K562 (cell line): ENCODE results near the gene GLUL. TPM values are rescaled to one million over a fixed set of nuclear protein-coding genes. Genes with fewer than 3 reads are reported as not detected.

Source experiments
- ATAC-seq: fragments of 200-7000 bp; cut with Tn5 transposase; 3 replicates; pipeline ENCODE4 v1.9.1; 2020; ENCODE audit warnings: moderate library complexity
- BruUV-seq: library from RNA; stranded (reverse); fragments of 400-500 nt; replicated peaks from 2 replicates; lab custom pipeline; 2021; lab: Mats Ljungman, UMichigan
- CTCF ChIA-PET: fragments of 300-600 bp; formaldehyde crosslinking; extraction: SDS; loops from one replicate; lab custom pipeline; 2021; ENCODE audit warnings: low intra/inter-chr PET ratio; lab: Yijun Ruan, JAX
- POLR2A ChIA-PET: fragments of 300-600, 350-650 bp; sonication (Branson Sonifier 250); formaldehyde crosslinking; extraction: SDS; loops from one replicate; lab custom pipeline; 2021; ENCODE audit warnings: antibody characterized with exemption, inconsistent platforms; lab: Yijun Ruan, JAX
- DNase-seq, 4 experiments: peaks; one replicate each; pipeline versions ENCODE4 v3.0.0 to v3.0.0-alpha.2; 2011 to 2018; ENCODE audit warnings: low spot score in 3 of 4, mixed read lengths in 3 of 4; ENCODE audit errors: extremely low read depth in 1 of 4
- FAIRE-seq: peaks from 2 replicates; lab custom pipeline; 2011; peaks lifted over from hg19 to GRCh38; lab: Jason Lieb, UNC
- H2AFZ ChIP-seq: 2 replicates; pipeline ENCODE4 v1.6.0; 2011; ENCODE audit warnings: low read depth, low read length, control low read depth, inconsistent platforms
- H3K27ac ChIP-seq: fragments of 200-600 bp; 3 replicates; pipeline ENCODE4 v1.8.0; 2011; ENCODE audit warnings: low read depth, mild to moderate bottlenecking, control low read depth, inconsistent platforms, low read length, moderate library complexity, mixed read lengths; ENCODE audit errors: extremely low read depth
- H3K27me3 ChIP-seq, 2 experiments: fragments of 300-600 bp in 1 of 2; 2 replicates in 1 of 2; 3 replicates in 1 of 2; pipeline versions ENCODE4 v1.6.0 to v1.8.0; 2011; ENCODE audit warnings: inconsistent platforms in 2 of 2, low read length in 2 of 2, mild to moderate bottlenecking in 1 of 2, mixed read lengths in 1 of 2, moderate library complexity in 1 of 2; ENCODE audit not compliant: control insufficient read depth in 2 of 2, insufficient read depth in 2 of 2
- H3K36me3 ChIP-seq: fragments of 300-600 bp; 3 replicates; pipeline ENCODE4 v1.8.0; 2011; ENCODE audit warnings: mild to moderate bottlenecking, low read length, inconsistent platforms; ENCODE audit not compliant: control insufficient read depth, insufficient read depth
- H3K4me1 ChIP-seq, 2 experiments: fragments of 200-600 bp in 1 of 2; replicated peaks in 1 of 2; 2 replicates in 1 of 2; 3 replicates in 1 of 2; pipeline versions ENCODE4 v1.5.1 to v1.8.0; 2011; ENCODE audit warnings: inconsistent platforms in 2 of 2, low read length in 2 of 2, mild to moderate bottlenecking in 1 of 2, mixed read lengths in 1 of 2, moderate library complexity in 1 of 2; ENCODE audit not compliant: control insufficient read depth in 2 of 2, insufficient read depth in 2 of 2
- H3K4me2 ChIP-seq: 2 replicates; pipeline ENCODE4 v1.6.1; 2011; ENCODE audit warnings: low read length, control low read depth, inconsistent platforms, mixed read lengths; ENCODE audit not compliant: insufficient read depth
- H3K4me3 ChIP-seq: fragments of 200-600 bp; sonication (generic), shearing (Covaris generic); 2 replicates; pipeline ENCODE4 v1.5.1; 2016; ENCODE audit warnings: control low read depth, inconsistent platforms
- H3K79me2 ChIP-seq: fragments of 200-600 bp; 3 replicates; pipeline ENCODE4 v1.8.0; 2011; ENCODE audit warnings: low read length, inconsistent platforms; ENCODE audit not compliant: control insufficient read depth, insufficient read depth
- H3K9ac ChIP-seq, 2 experiments: 2 replicates each; pipeline versions ENCODE4 v1.6.0 to v1.6.1; 2011; ENCODE audit warnings: low read depth in 2 of 2, low read length in 2 of 2, control low read depth in 1 of 2, inconsistent platforms in 1 of 2, mild to moderate bottlenecking in 1 of 2, mixed read lengths in 1 of 2; ENCODE audit not compliant: insufficient read depth in 1 of 2
- H3K9me1 ChIP-seq: one replicate; pipeline ENCODE4 v1.6.0; 2011; ENCODE audit warnings: inconsistent platforms, mild to moderate bottlenecking, low read length, moderate library complexity; ENCODE audit not compliant: control insufficient read depth, insufficient read depth
- H3K9me3 ChIP-seq: replicated peaks from 2 replicates; pipeline ENCODE4 v1.5.1; 2011; ENCODE audit warnings: low read depth, low read length, inconsistent platforms; ENCODE audit not compliant: control insufficient read depth, insufficient read depth
- H4K20me1 ChIP-seq: replicated peaks from 2 replicates; pipeline ENCODE4 v1.6.1; 2011; ENCODE audit warnings: low read length, inconsistent platforms, mixed read lengths; ENCODE audit not compliant: control insufficient read depth, insufficient read depth
- DIDO1 ChIP-seq: fragments of 450-650 bp; IDR thresholded peaks from 2 replicates; pipeline ENCODE4 v1.6.1; 2016; ENCODE audit warnings: low read depth, missing biosample characterization, missing genetic modification characterization
- GTF2B ChIP-seq: IDR thresholded peaks from 2 replicates; pipeline ENCODE4 v1.6.1; 2011; ENCODE audit not compliant: insufficient read length; ENCODE audit errors: extremely low read depth
- HMGN3 ChIP-seq: IDR thresholded peaks from 2 replicates; pipeline ENCODE4 v1.6.1; 2011; ENCODE audit warnings: borderline replicate concordance, low read depth, mild to moderate bottlenecking, mixed read lengths, low read length; ENCODE audit not compliant: insufficient read length; ENCODE audit errors: extremely low read depth
- MTA1 ChIP-seq: fragments of 450-650 bp; IDR thresholded peaks from 2 replicates; pipeline ENCODE4 v1.6.1; 2017; ENCODE audit warnings: borderline replicate concordance
- POLR3A ChIP-seq: IDR thresholded peaks from 2 replicates; pipeline ENCODE4 v1.6.1; 2011; ENCODE audit warnings: borderline replicate concordance, mild to moderate bottlenecking, moderate library complexity; ENCODE audit not compliant: insufficient read length, insufficient read depth; ENCODE audit errors: extremely low read depth
- SETDB1 ChIP-seq: IDR thresholded peaks from one replicate; pipeline ENCODE4 v1.6.1; 2012; ENCODE audit warnings: low read length, control low read depth, inconsistent platforms
- SLC30A9 ChIP-seq: fragments of 250-450 bp; sonication (Bioruptor Pico); IDR thresholded peaks from 2 replicates; pipeline ENCODE4 v1.8.0; 2022; ENCODE audit warnings: mild to moderate bottlenecking, moderate library complexity
- SMARCA4 ChIP-seq: fragments of 450-650 bp; IDR thresholded peaks from 2 replicates; pipeline ENCODE4 v1.6.1; 2016
- ZNF282 ChIP-seq: sonication (generic); formaldehyde crosslinking; IDR thresholded peaks from 2 replicates; pipeline ENCODE4 v1.8.1; 2023; ENCODE audit warnings: missing genetic modification reagents
- ZNF408 ChIP-seq: fragments of 250-450 bp; sonication (Bioruptor Pico); IDR thresholded peaks from 2 replicates; pipeline ENCODE4 v1.4.0; 2020; ENCODE audit warnings: low read depth, mild to moderate bottlenecking, moderate library complexity
- ZNF778 ChIP-seq: fragments of 450-650 bp; formaldehyde crosslinking; IDR thresholded peaks from 2 replicates; pipeline ENCODE4 v1.4.0; 2020; ENCODE audit warnings: mild to moderate bottlenecking, moderate library complexity
- ZNF79 ChIP-seq: fragments of 250-450 bp; sonication (Bioruptor Pico); IDR thresholded peaks from 2 replicates; pipeline ENCODE4 v1.4.0; 2020; ENCODE audit warnings: low read depth, mild to moderate bottlenecking, moderate library complexity
- WGBS: fragments of 100-300 bp; shearing (Covaris generic); methylation state at CpG from one replicate; pipeline ENCODE4 v1.1.6; 2016; ENCODE audit warnings: low coverage, mixed read lengths; ENCODE audit not compliant: insufficient coverage; ENCODE audit errors: missing lambda C conversion rate; 5-methylcytosine and 5-hydroxymethylcytosine counted together
- in situ Hi-C: fragments of 300-500 bp; cut with MboI; formaldehyde crosslinking; loops from 4 replicates; pipeline ENCODE4 v1.15.0; 2018; ENCODE audit warnings: inconsistent platforms, mixed read lengths
- intact Hi-C: fragments of 100-400 bp; cut with micrococcal nuclease; formaldehyde crosslinking; loops from 2 replicates; pipeline ENCODE4 v1.14.2; 2022
- polyA plus RNA-seq, 8 experiments: library from polyadenylated mRNA; depleted of rRNA in 4 of 8; stranded (reverse) in 5 of 8; unstranded in 3 of 8; fragments of >200 nt; fragmentation: Nextera tagmentation in 2 of 8; fragmentation: Illumina TruSeq in 1 of 8; extraction: Ambion mirVana in 2 of 8; extraction: Trizol in 1 of 8; gene quantifications; 2 replicates each; pipeline versions ENCODE4 v1.2.1 to v1.2.3, GENCODE V29; 2011 to 2014; ENCODE audit warnings: inconsistent platforms in 1 of 8, missing spikeins in 1 of 8
- total RNA-seq, 7 experiments: library from RNA; depleted of rRNA in 6 of 7; stranded (reverse); fragments of >200 nt in 6 of 7; fragmentation: Illumina TruSeq in 2 of 7; extraction: Trizol in 2 of 7; gene quantifications; 2 replicates each; pipeline versions ENCODE4 v1.2.1 to v1.2.3, GENCODE V29; 2011 to 2021; ENCODE audit warnings: low replicate concordance in 1 of 7
- TF ChIP-seq, protein P1 (sequence below): IDR thresholded peaks from 2 replicates; pipeline ENCODE4 v1.6.1; 2016; ENCODE audit warnings: missing genetic modification characterization, missing compliant biosample characterization
- TF ChIP-seq, protein P2 (sequence below): sonication (generic); formaldehyde crosslinking; IDR thresholded peaks from 2 replicates; pipeline ENCODE4 v1.8.1; 2022; ENCODE audit warnings: missing genetic modification reagents
- TF ChIP-seq, protein P3 (sequence below): fragments of 450-650 bp; IDR thresholded peaks from 2 replicates; pipeline ENCODE4 v1.6.1; 2018; ENCODE audit warnings: mild to moderate bottlenecking, low read depth; ENCODE audit not compliant: partially characterized antibody

Gene GLUL
- total and polyA plus RNA-seq, 9 of the 15 experiments (the other 6 are each of a cell fraction or from before 2014, with no cell fraction given): 1,088 to 4,222 (median 1,338) TPM

- TF ChIP-seq ZNF79 (CRISPR knock-in tag): no peak
- TF ChIP-seq GTF2B: no peak
- TF ChIP-seq, protein P1, sequence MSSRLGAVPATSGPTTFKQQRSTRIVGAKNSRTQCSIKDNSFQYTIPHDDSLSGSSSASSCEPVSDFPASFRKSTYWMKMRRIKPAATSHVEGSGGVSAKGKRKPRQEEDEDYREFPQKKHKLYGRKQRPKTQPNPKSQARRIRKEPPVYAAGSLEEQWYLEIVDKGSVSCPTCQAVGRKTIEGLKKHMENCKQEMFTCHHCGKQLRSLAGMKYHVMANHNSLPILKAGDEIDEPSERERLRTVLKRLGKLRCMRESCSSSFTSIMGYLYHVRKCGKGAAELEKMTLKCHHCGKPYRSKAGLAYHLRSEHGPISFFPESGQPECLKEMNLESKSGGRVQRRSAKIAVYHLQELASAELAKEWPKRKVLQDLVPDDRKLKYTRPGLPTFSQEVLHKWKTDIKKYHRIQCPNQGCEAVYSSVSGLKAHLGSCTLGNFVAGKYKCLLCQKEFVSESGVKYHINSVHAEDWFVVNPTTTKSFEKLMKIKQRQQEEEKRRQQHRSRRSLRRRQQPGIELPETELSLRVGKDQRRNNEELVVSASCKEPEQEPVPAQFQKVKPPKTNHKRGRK: peak; percentile 64
- TF ChIP-seq HMGN3: no peak
- TF ChIP-seq, all 486 proteins: peak for 2
Observed at GRCh38 chr1:182431278-182431677, 39.7 kb upstream of the GLUL start (continued).

GRCh38 chr1:182430263-182431068, 38.9 kb upstream of the GLUL start:
- FAIRE-seq: peak; percentile 74
- Histone ChIP-seq H3K4me3 (no peak overlapping the region), H4K20me1 (no peaks in the 10 kb centered on the region), H3K27me3 (peaks cover 20 to 27% of the 10 kb centered on the region in 2 experiments; a peak in 4 of 5 replicates), H3K27ac (no peak overlapping the region), H2AFZ (no peak overlapping the region; the same call in none of the 2 replicates), H3K9ac (no peak overlapping the region), H3K9me1 (no peaks in the 10 kb centered on the region), H3K9me3 (no peaks in the 10 kb centered on the region), H3K79me2 (no peaks in the 10 kb centered on the region), H3K4me1 (peaks cover 9 to 10% of the 10 kb centered on the region in 2 experiments), H3K4me2 (no peak overlapping the region), H3K36me3 (no peaks in the 10 kb centered on the region)
- ATAC-seq: peak; percentile 83
- in situ Hi-C loops: no loop called here
- peak in 2 of 4 experiments; percentile 55 to 67 for DNase-seq
- POLR2A ChIA-PET: interaction anchor here (0.6 to 1.9 kb wide), 7 partner anchors 31 to 410 kb away, joined by 3 to 6 read pairs (median 3); partner anchors contain the start of genes GLUL and TEDDM1
- intact Hi-C loops: no loop called here
- BruUV-seq: no TSS peak
- WGBS: 6% methylated on average over 11 of the region's 11 CpGs
- CTCF ChIA-PET: no interaction called here
- no peak for TF ChIP-seq POLR3A
- TF ChIP-seq MTA1: no peak
- TF ChIP-seq DIDO1: no peak
- peak; percentile 76 for TF ChIP-seq SMARCA4
- TF ChIP-seq SLC30A9 (CRISPR knock-in tag): no peak
- TF ChIP-seq ZNF778 (CRISPR knock-in tag): no peak
- no peak for TF ChIP-seq ZNF408 (CRISPR knock-in tag)
- no peak for TF ChIP-seq SETDB1
- no peak for TF ChIP-seq ZNF282
- TF ChIP-seq, protein P2, sequence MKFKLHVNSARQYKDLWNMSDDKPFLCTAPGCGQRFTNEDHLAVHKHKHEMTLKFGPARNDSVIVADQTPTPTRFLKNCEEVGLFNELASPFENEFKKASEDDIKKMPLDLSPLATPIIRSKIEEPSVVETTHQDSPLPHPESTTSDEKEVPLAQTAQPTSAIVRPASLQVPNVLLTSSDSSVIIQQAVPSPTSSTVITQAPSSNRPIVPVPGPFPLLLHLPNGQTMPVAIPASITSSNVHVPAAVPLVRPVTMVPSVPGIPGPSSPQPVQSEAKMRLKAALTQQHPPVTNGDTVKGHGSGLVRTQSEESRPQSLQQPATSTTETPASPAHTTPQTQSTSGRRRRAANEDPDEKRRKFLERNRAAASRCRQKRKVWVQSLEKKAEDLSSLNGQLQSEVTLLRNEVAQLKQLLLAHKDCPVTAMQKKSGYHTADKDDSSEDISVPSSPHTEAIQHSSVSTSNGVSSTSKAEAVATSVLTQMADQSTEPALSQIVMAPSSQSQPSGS (CRISPR knock-in tag): no peak
- TF ChIP-seq, protein P3, sequence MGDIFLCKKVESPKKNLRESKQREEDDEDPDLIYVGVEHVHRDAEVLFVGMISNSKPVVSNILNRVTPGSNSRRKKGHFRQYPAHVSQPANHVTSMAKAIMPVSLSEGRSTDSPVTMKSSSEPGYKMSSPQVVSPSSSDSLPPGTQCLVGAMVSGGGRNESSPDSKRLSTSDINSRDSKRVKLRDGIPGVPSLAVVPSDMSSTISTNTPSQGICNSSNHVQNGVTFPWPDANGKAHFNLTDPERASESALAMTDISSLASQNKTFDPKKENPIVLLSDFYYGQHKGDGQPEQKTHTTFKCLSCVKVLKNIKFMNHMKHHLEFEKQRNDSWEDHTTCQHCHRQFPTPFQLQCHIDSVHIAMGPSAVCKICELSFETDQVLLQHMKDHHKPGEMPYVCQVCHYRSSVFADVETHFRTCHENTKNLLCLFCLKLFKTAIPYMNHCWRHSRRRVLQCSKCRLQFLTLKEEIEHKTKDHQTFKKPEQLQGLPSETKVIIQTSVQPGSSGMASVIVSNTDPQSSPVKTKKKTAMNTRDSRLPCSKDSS: no peak
